ENCODE results near the gene TRAF5. TPM values are rescaled to one million over a fixed set of nuclear protein-coding genes. Genes with fewer than 3 reads are reported as not detected.

TRAF5 gene
- total and polyA plus RNA-seq, 4 donors: 0.68 to 3.3 (median 1.6) TPM

DNA sequence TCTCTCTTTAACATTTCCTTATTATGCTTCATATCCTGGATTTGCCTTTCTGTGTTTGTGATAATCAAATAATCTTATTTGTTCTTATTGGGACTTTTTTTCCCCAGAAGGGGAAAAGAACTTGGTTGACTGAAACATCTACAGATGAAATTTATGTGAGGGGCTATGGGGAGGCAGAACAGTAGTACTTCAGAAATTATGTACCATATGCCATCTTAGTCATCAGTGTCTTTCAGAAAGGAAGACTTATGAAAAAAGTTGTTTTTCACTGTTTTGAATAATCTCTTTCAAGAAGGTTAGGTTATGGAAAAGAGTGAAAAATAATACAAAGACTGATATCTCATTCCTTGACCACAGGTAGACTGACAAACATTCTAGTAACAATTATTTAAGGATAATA, 30.2 kb upstream of the TRAF5 start:
- peaks cover 0 to 53% (median 43%) of the 10 kb centered on the region in 4 donors for H3K36me3 ChIP-seq (ENCODE audit: control insufficient read depth in 4 of 4, insufficient read depth in 3 of 4, low read depth in 1 of 4, low read length in 3 of 4)

DNA sequence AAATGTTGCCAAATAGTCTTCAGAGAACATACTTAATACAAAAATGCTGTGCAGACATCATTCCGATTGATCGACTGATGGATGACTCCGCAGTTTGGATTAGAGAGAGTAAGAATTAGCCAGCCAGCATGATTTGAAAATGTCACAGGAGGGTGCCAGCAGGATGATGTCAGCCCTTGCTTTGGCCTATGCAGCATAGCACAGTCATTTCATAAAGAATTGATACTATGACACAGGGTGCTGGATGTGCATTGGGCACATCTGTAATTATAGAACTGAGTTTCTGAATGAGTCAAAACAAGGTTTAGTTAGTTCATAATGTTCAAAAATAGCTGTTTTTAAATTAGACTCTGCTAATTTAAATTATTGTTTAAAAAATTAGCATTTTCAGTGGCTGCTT, 21.6 kb upstream of the TRAF5 start:
- no peak for DNase-seq (ENCODE audit: low spot score)
- Histone ChIP-seq H3K4me1 (ENCODE audit: control insufficient read depth in 4 of 4, insufficient read depth in 4 of 4, low read length in 3 of 4) (no peaks in the 10 kb centered on the region), H3K27me3 (ENCODE audit: control insufficient read depth in 4 of 4, insufficient read depth in 4 of 4, low read length in 3 of 4) (no peaks in the 10 kb centered on the region), H3K4me3 (ENCODE audit: low read depth in 1 of 3, low read length in 3 of 3) (no peak overlapping the region), H3K27ac (ENCODE audit: low read depth in 1 of 2, low read length in 2 of 2) (no peak overlapping the region), H3K9ac (ENCODE audit: low read depth in 1 of 2, low read length in 2 of 2) (no peak overlapping the region), H3K9me3 (ENCODE audit: control insufficient read depth in 4 of 4, low read length in 3 of 4) (no peaks in the 10 kb centered on the region), H3K36me3 (ENCODE audit: control insufficient read depth in 4 of 4, insufficient read depth in 3 of 4, low read depth in 1 of 4, low read length in 3 of 4) (peaks cover 4 to 45% (median 19%) of the 10 kb centered on the region in 4 donors)
- 98% methylated on average over 3 of the region's 3 CpGs for WGBS
- TF ChIP-seq YY1 (IDR thresholded peaks at IDR 0.05) (no peak), NR2F2 (IDR thresholded peaks at IDR 0.05) (no peak), FOXA1 (IDR thresholded peaks at IDR 0.05) (no peak), HNF4G (IDR thresholded peaks at IDR 0.05) (no peak), SP1 (IDR thresholded peaks at IDR 0.05) (no peak), HNF4A (conservative IDR thresholded peaks at IDR 0.05) (no peak)
- TF ChIP-seq, protein P1, sequence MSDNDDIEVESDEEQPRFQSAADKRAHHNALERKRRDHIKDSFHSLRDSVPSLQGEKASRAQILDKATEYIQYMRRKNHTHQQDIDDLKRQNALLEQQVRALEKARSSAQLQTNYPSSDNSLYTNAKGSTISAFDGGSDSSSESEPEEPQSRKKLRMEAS (IDR thresholded peaks at IDR 0.05): no peak
- TF ChIP-seq, protein P2, sequence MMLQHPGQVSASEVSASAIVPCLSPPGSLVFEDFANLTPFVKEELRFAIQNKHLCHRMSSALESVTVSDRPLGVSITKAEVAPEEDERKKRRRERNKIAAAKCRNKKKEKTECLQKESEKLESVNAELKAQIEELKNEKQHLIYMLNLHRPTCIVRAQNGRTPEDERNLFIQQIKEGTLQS (IDR thresholded peaks at IDR 0.05): no peak
- TF ChIP-seq, protein P3, sequence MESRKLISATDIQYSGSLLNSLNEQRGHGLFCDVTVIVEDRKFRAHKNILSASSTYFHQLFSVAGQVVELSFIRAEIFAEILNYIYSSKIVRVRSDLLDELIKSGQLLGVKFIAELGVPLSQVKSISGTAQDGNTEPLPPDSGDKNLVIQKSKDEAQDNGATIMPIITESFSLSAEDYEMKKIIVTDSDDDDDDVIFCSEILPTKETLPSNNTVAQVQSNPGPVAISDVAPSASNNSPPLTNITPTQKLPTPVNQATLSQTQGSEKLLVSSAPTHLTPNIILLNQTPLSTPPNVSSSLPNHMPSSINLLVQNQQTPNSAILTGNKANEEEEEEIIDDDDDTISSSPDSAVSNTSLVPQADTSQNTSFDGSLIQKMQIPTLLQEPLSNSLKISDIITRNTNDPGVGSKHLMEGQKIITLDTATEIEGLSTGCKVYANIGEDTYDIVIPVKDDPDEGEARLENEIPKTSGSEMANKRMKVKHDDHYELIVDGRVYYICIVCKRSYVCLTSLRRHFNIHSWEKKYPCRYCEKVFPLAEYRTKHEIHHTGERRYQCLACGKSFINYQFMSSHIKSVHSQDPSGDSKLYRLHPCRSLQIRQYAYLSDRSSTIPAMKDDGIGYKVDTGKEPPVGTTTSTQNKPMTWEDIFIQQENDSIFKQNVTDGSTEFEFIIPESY (IDR thresholded peaks at IDR 0.05): no peak

More for the DNA sequence above, 30.2 kb upstream of the TRAF5 start:
- H3K4me1 ChIP-seq (ENCODE audit: control insufficient read depth in 4 of 4, insufficient read depth in 4 of 4, low read length in 3 of 4): no peaks in the 10 kb centered on the region
- TF ChIP-seq YY1 (IDR thresholded peaks at IDR 0.05) (no peak), JUND (IDR thresholded peaks at IDR 0.05) (no peak), NR2F2 (IDR thresholded peaks at IDR 0.05) (no peak), RXRA (IDR thresholded peaks at IDR 0.05) (no peak), HNF4A (conservative IDR thresholded peaks at IDR 0.05) (no peak), EGR1 (IDR thresholded peaks at IDR 0.05; ENCODE audit: low read depth in 2 of 2) (no peak), HNF4G (IDR thresholded peaks at IDR 0.05) (no peak), SP1 (IDR thresholded peaks at IDR 0.05) (no peak), GABPA (IDR thresholded peaks at IDR 0.05 in 1 of 2, conservative IDR thresholded peaks at IDR 0.05 in 1 of 2) (no peak)
- TF ChIP-seq, protein P3 (IDR thresholded peaks at IDR 0.05): no peak
- TF ChIP-seq, protein P4, sequence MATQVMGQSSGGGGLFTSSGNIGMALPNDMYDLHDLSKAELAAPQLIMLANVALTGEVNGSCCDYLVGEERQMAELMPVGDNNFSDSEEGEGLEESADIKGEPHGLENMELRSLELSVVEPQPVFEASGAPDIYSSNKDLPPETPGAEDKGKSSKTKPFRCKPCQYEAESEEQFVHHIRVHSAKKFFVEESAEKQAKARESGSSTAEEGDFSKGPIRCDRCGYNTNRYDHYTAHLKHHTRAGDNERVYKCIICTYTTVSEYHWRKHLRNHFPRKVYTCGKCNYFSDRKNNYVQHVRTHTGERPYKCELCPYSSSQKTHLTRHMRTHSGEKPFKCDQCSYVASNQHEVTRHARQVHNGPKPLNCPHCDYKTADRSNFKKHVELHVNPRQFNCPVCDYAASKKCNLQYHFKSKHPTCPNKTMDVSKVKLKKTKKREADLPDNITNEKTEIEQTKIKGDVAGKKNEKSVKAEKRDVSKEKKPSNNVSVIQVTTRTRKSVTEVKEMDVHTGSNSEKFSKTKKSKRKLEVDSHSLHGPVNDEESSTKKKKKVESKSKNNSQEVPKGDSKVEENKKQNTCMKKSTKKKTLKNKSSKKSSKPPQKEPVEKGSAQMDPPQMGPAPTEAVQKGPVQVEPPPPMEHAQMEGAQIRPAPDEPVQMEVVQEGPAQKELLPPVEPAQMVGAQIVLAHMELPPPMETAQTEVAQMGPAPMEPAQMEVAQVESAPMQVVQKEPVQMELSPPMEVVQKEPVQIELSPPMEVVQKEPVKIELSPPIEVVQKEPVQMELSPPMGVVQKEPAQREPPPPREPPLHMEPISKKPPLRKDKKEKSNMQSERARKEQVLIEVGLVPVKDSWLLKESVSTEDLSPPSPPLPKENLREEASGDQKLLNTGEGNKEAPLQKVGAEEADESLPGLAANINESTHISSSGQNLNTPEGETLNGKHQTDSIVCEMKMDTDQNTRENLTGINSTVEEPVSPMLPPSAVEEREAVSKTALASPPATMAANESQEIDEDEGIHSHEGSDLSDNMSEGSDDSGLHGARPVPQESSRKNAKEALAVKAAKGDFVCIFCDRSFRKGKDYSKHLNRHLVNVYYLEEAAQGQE (IDR thresholded peaks at IDR 0.05): no peak
- TF ChIP-seq, protein P1 (IDR thresholded peaks at IDR 0.05): no peak
- TF ChIP-seq, protein P5, sequence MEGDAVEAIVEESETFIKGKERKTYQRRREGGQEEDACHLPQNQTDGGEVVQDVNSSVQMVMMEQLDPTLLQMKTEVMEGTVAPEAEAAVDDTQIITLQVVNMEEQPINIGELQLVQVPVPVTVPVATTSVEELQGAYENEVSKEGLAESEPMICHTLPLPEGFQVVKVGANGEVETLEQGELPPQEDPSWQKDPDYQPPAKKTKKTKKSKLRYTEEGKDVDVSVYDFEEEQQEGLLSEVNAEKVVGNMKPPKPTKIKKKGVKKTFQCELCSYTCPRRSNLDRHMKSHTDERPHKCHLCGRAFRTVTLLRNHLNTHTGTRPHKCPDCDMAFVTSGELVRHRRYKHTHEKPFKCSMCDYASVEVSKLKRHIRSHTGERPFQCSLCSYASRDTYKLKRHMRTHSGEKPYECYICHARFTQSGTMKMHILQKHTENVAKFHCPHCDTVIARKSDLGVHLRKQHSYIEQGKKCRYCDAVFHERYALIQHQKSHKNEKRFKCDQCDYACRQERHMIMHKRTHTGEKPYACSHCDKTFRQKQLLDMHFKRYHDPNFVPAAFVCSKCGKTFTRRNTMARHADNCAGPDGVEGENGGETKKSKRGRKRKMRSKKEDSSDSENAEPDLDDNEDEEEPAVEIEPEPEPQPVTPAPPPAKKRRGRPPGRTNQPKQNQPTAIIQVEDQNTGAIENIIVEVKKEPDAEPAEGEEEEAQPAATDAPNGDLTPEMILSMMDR (IDR thresholded peaks at IDR 0.05; ENCODE audit: low read depth, low read length, missing input control): no peak
- H3K9ac ChIP-seq (ENCODE audit: low read depth in 1 of 2, low read length in 2 of 2): no peak overlapping the region
- H3K4me3 ChIP-seq (ENCODE audit: low read depth in 1 of 3, low read length in 3 of 3): no peak overlapping the region
- no peaks in the 10 kb centered on the region for H3K9me3 ChIP-seq (ENCODE audit: control insufficient read depth in 4 of 4, low read length in 3 of 4)
- no peak overlapping the region for H3K27ac ChIP-seq (ENCODE audit: low read depth in 1 of 2, low read length in 2 of 2)
- DNase-seq (ENCODE audit: low spot score): no peak
- H3K27me3 ChIP-seq (ENCODE audit: control insufficient read depth in 4 of 4, insufficient read depth in 4 of 4, low read length in 3 of 4): no peaks in the 10 kb centered on the region
